SK-N-SH (cell line): ENCODE results near the gene ELF4. TPM values are rescaled to one million over a fixed set of nuclear protein-coding genes. Genes with fewer than 3 reads are reported as not detected.

Experiments
- CTCF ChIA-PET: fragments of 300-600, 350-600 bp; formaldehyde crosslinking; extraction: SDS; loops from one replicate; lab custom pipeline; 2021; lab: Yijun Ruan, JAX
- POLR2A ChIA-PET: fragments of 350-600 bp; sonication (Branson Sonifier 250); formaldehyde crosslinking; extraction: SDS; loops from one replicate; lab custom pipeline; 2020; ENCODE audit warnings: antibody characterized with exemption, inconsistent platforms; lab: Yijun Ruan, JAX
- DNase-seq: peaks from one replicate; pipeline ENCODE4 v3.0.0; 2012
- H2AFZ ChIP-seq: fragments of 200-600 bp; sonication (generic); 2 replicates; pipeline ENCODE4 v1.8.1; 2016; ENCODE audit warnings: antibody characterized with exemption, mild to moderate bottlenecking, low read depth
- H3F3A ChIP-seq: fragments of 200-600 bp; sonication (generic); replicated peaks from 2 replicates; pipeline ENCODE3; 2016; ENCODE audit warnings: antibody characterized with exemption, mild to moderate bottlenecking; ENCODE audit not compliant: insufficient read depth
- H3K27ac ChIP-seq, 2 experiments: fragments of 200-500 bp in 1 of 2; fragments of 200-600 bp in 1 of 2; sonication (Bioruptor generic) in 1 of 2; sonication (generic), shearing (Covaris generic) in 1 of 2; 2 replicates each; pipeline versions ENCODE4 v1.5.1 to v1.6.1; 2014 to 2016; ENCODE audit warnings: low read depth in 2 of 2, inconsistent platforms in 1 of 2, low read length in 1 of 2, mild to moderate bottlenecking in 1 of 2, mixed read lengths in 1 of 2
- H3K27me3 ChIP-seq: fragments of 200-600 bp; sonication (generic), shearing (Covaris generic); 2 replicates; pipeline ENCODE4 v1.6.1; 2016; ENCODE audit warnings: mixed run types; ENCODE audit not compliant: insufficient read depth
- H3K36me3 ChIP-seq, 2 experiments: fragments of 200-500 bp in 1 of 2; fragments of 200-600 bp in 1 of 2; sonication (Bioruptor generic) in 1 of 2; sonication (generic) in 1 of 2; replicated peaks in 1 of 2; 2 replicates each; pipeline versions ENCODE3 to v1.5.1; 2014 to 2016; ENCODE audit warnings: low read length in 1 of 2, mild to moderate bottlenecking in 1 of 2; ENCODE audit not compliant: insufficient read depth in 2 of 2, control insufficient read depth in 1 of 2
- H3K4me1 ChIP-seq, 2 experiments: fragments of 200-500 bp in 1 of 2; fragments of 200-600 bp in 1 of 2; sonication (Bioruptor generic) in 1 of 2; sonication (generic), shearing (Covaris generic) in 1 of 2; 2 replicates each; pipeline versions ENCODE4 v1.5.1 to v1.6.1; 2014 to 2016; ENCODE audit warnings: low read depth in 1 of 2, low read length in 1 of 2, mixed run types in 1 of 2; ENCODE audit not compliant: insufficient read depth in 2 of 2, control insufficient read depth in 1 of 2
- H3K4me2 ChIP-seq: fragments of 200-600 bp; sonication (generic), shearing (Covaris generic); 2 replicates; pipeline ENCODE4 v1.6.1; 2017; ENCODE audit warnings: mixed run types
- H3K4me3 ChIP-seq, 2 experiments: fragments of 200-500 bp in 1 of 2; fragments of 200-600 bp in 1 of 2; sonication (Bioruptor generic) in 1 of 2; sonication (generic), shearing (Covaris generic) in 1 of 2; 2 replicates each; pipeline versions ENCODE4 v1.5.1 to v1.8.1; 2014 to 2016; ENCODE audit warnings: low read depth in 2 of 2, inconsistent platforms in 1 of 2, low read length in 1 of 2, mild to moderate bottlenecking in 1 of 2, mixed read lengths in 1 of 2, moderate library complexity in 1 of 2
- H3K79me2 ChIP-seq: fragments of 200-600 bp; sonication (generic); 2 replicates; pipeline ENCODE4 v1.8.1; 2017; ENCODE audit warnings: mild to moderate bottlenecking; ENCODE audit not compliant: insufficient read depth
- H3K9ac ChIP-seq: fragments of 200-600 bp; sonication (generic); 2 replicates; pipeline ENCODE4 v1.6.1; 2017; ENCODE audit warnings: mixed run types
- H3K9me2 ChIP-seq: fragments of 200-600 bp; sonication (generic); 2 replicates; pipeline ENCODE4 v1.6.1; 2017; ENCODE audit warnings: mixed run types
- H3K9me3 ChIP-seq: fragments of 200-600 bp; sonication (generic); 2 replicates; pipeline ENCODE4 v1.6.1; 2017; ENCODE audit warnings: mixed run types, mild to moderate bottlenecking, moderate library complexity
- H4K20me1 ChIP-seq: fragments of 200-600 bp; sonication (generic); 2 replicates; pipeline ENCODE4 v1.6.1; 2017; ENCODE audit warnings: mild to moderate bottlenecking, mixed run types; ENCODE audit not compliant: insufficient read depth
- CHD2 ChIP-seq: fragments of 150-350 bp; IDR thresholded peaks from 2 replicates; pipeline ENCODE4 v1.6.1; 2018; ENCODE audit warnings: low read length; ENCODE audit not compliant: partially characterized antibody
- ELF1 ChIP-seq: IDR thresholded peaks from 2 replicates; pipeline ENCODE4 v1.4.0; 2012
- EP300 ChIP-seq, 2 experiments: IDR thresholded peaks; 2 replicates each; pipeline versions ENCODE4 v1.4.0 to v1.6.1; 2012; ENCODE audit warnings: borderline replicate concordance in 1 of 2, low read depth in 1 of 2, low read length in 1 of 2
- EZH2phosphoT487 ChIP-seq: fragments of 200-600 bp; sonication (generic); IDR thresholded peaks from 2 replicates; pipeline ENCODE4 v1.6.1; 2017; ENCODE audit warnings: low read depth, mixed run types, mild to moderate bottlenecking, antibody characterized with exemption, moderate library complexity, borderline replicate concordance
- FOSL2 ChIP-seq: IDR thresholded peaks from 2 replicates; pipeline ENCODE4 v1.4.0; 2012; ENCODE audit warnings: low read depth, mild to moderate bottlenecking, moderate library complexity, borderline replicate concordance
- GATA2 ChIP-seq: sonication (generic); formaldehyde crosslinking; IDR thresholded peaks from 2 replicates; pipeline ENCODE4 v1.5.0; 2020; ENCODE audit warnings: mild to moderate bottlenecking, missing genetic modification reagents
- JUND ChIP-seq: IDR thresholded peaks from 2 replicates; pipeline ENCODE4 v1.4.0; 2012
- NFIC ChIP-seq: IDR thresholded peaks from 2 replicates; pipeline ENCODE4 v1.4.0; 2012; ENCODE audit warnings: borderline replicate concordance
- NRF1 ChIP-seq: IDR thresholded peaks from 2 replicates; pipeline ENCODE4 v1.6.1; 2012; ENCODE audit warnings: low read depth, mild to moderate bottlenecking, low read length
- RCOR1 ChIP-seq: fragments of 150-350 bp; IDR thresholded peaks from 2 replicates; pipeline ENCODE4 v1.6.1; 2017; ENCODE audit warnings: antibody characterized with exemption, low read length
- RFX5 ChIP-seq: IDR thresholded peaks from 2 replicates; pipeline ENCODE4 v1.6.1; 2012; ENCODE audit warnings: mild to moderate bottlenecking, improper control_type of control experiment, low read length
- RXRA ChIP-seq: IDR thresholded peaks from 2 replicates; pipeline ENCODE4 v1.4.0; 2012; ENCODE audit warnings: low read depth, mild to moderate bottlenecking, borderline replicate concordance
- SIN3A ChIP-seq: IDR thresholded peaks from 2 replicates; pipeline ENCODE4 v1.6.1; 2012; ENCODE audit warnings: low read depth, mild to moderate bottlenecking, low read length, moderate library complexity, borderline replicate concordance
- SMC3 ChIP-seq: IDR thresholded peaks from 2 replicates; pipeline ENCODE4 v1.6.1; 2012; ENCODE audit warnings: low read depth, low read length, improper control_type of control experiment
- TAF1 ChIP-seq: IDR thresholded peaks from 2 replicates; pipeline ENCODE4 v1.6.1; 2012; ENCODE audit warnings: low read depth, mild to moderate bottlenecking, low read length, moderate library complexity, borderline replicate concordance
- TEAD4 ChIP-seq: IDR thresholded peaks from 2 replicates; pipeline ENCODE4 v1.4.0; 2012; ENCODE audit warnings: mild to moderate bottlenecking, borderline replicate concordance; ENCODE audit not compliant: insufficient read depth
- WGBS: methylation state at CpG from one replicate; pipeline ENCODE4 v1.1.6; 2017; ENCODE audit warnings: low lambda C conversion rate; 5-methylcytosine and 5-hydroxymethylcytosine counted together
- polyA plus RNA-seq, 3 experiments: library from polyadenylated mRNA; depleted of rRNA; stranded (reverse); fragments of >200 nt; gene quantifications; 2 replicates each; pipeline ENCODE4 v1.2.3, GENCODE V29; 2012
- TF ChIP-seq, protein P1 (sequence below): fragments of 150-350 bp; IDR thresholded peaks from 2 replicates; pipeline ENCODE4 v1.6.1; 2016; ENCODE audit warnings: mild to moderate bottlenecking, low read depth, low read length
- TF ChIP-seq, protein P2 (sequence below): fragments of 200-600 bp; sonication (generic); IDR thresholded peaks from 2 replicates; pipeline ENCODE4 v1.6.1; 2017; ENCODE audit warnings: antibody characterized with exemption, mild to moderate bottlenecking, moderate library complexity

The ELF4 gene
- polyA plus RNA-seq, 1 of the 3 experiments (the other 2 are of a cell fraction), result 9.6 TPM

DNA sequence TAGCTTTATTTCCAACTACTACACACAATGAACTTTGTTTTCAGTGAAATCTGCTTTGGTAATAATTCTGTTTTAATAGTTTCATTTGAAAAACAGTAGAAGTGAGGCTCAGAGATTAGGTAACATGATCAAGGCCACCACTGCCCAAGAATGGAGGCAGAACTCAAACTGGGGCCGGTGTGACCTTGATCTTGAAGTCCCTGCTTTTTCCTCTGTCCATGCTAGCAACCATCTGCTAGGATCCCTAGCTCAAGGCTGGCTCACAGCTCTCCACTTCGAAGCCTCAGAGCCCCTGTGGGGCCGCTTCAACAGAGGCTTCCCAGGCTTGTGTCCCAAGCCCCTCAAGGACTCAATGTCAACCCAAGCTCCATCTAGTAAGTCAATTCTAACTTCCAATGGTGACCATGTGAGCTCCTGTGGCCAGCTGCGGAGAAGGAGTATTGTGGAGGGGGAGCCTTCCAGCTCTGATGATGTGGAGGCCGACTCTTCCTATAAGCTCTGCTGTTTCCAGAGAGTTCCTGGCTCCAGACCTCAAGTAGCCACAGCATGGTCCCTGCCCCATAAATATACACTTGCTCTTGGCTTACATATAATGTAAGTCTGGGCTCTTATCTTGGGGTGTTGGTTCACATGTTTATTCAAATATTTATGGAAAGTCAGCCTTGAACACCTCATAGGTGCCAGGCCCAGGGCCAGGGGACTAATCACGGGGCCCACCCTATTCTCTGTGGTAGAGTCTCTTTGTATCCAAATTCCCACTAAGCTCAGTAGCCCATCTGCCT is 14.9 kb downstream of the ELF4 start:
- TF ChIP-seq ELF1 (no peak), CHD2 (no peak)
- CTCF ChIA-PET, result interaction anchor here (2.4 kb wide), 1 partner anchor 16 kb away, joined by 14 read pairs; no protein-coding TSS in a partner anchor

DNA sequence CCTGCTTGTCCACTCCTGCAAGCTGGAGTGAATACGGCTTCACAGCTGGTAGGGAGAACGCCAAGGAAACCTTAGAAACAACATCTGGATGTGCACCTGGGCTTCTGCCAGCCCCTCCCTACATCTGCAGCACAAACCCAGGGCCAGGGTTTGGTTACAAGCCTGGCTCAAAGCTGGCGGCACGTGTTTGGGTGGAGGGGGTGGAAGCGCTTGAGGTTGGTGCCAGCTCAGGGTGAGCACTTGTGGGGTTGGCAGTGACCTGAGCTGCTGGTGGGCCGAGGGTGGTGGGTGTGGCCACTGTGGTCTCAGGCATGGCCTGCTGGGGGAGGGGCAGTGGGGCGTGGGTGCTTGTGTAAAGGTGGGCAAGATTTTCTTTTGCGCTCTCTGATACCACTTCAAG is 15.6 kb downstream of the ELF4 start:
- H3K4me1 ChIP-seq, result peaks cover 0 to 13% of the 10 kb centered on the region in 2 experiments; a peak in 1 of 4 replicates
- ChIA-PET CTCF (interaction anchor here (2.4 kb wide), 1 partner anchor 15 kb away, joined by 14 read pairs; no protein-coding TSS in a partner anchor), POLR2A (no interaction called here)
- no peak overlapping the region for H2AFZ ChIP-seq
- no peak overlapping the region for H3K9ac ChIP-seq
- H3K9me3 ChIP-seq, result no peaks in the 10 kb centered on the region
- TF ChIP-seq CHD2, result no peak
- no peak for TF ChIP-seq EZH2phosphoT487
- TF ChIP-seq, protein P1, sequence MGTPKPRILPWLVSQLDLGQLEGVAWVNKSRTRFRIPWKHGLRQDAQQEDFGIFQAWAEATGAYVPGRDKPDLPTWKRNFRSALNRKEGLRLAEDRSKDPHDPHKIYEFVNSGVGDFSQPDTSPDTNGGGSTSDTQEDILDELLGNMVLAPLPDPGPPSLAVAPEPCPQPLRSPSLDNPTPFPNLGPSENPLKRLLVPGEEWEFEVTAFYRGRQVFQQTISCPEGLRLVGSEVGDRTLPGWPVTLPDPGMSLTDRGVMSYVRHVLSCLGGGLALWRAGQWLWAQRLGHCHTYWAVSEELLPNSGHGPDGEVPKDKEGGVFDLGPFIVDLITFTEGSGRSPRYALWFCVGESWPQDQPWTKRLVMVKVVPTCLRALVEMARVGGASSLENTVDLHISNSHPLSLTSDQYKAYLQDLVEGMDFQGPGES, result no peak
- TF ChIP-seq TAF1, result no peak
- no peak for TF ChIP-seq RFX5
- no peak for TF ChIP-seq JUND
- no peak for DNase-seq
- no peaks in the 10 kb centered on the region for H3K9me2 ChIP-seq
- H3K27me3 ChIP-seq, result no peaks in the 10 kb centered on the region; the same call in 1 of the 2 replicates
- no peak overlapping the region for H3K4me2 ChIP-seq
- H4K20me1 ChIP-seq, result peaks cover under 1% of the 10 kb centered on the region; the same call in 1 of the 2 replicates
- H3K4me3 ChIP-seq, result no peak overlapping the region
- H3K27ac ChIP-seq, result no peak overlapping the region
- peaks cover 5% of the 10 kb centered on the region; the same call in 1 of the 2 replicates for H3K79me2 ChIP-seq
- 53% methylated on average over 7 of the region's 8 CpGs for WGBS
- no peaks in the 10 kb centered on the region for H3K36me3 ChIP-seq
- no peaks in the 10 kb centered on the region for H3F3A ChIP-seq

More for the DNA sequence above, 14.9 kb downstream of the ELF4 start:
- no peak overlapping the region for H3K9ac ChIP-seq
- H3K9me2 ChIP-seq, result no peaks in the 10 kb centered on the region
- no peak for DNase-seq
- no peak overlapping the region for H3K4me2 ChIP-seq
- POLR2A ChIA-PET, result no interaction called here
- H4K20me1 ChIP-seq, result peaks cover 6% of the 10 kb centered on the region; the same call in 1 of the 2 replicates
- no peaks in the 10 kb centered on the region for H3F3A ChIP-seq
- H3K79me2 ChIP-seq, result peaks cover 12% of the 10 kb centered on the region; the same call in 1 of the 2 replicates
- H3K27me3 ChIP-seq, result no peaks in the 10 kb centered on the region; the same call in 1 of the 2 replicates
- no peak overlapping the region for H2AFZ ChIP-seq
- 60% methylated on average over 6 of the region's 6 CpGs for WGBS
- no peaks in the 10 kb centered on the region for H3K36me3 ChIP-seq
- H3K27ac ChIP-seq, result no peak overlapping the region
- no peak overlapping the region for H3K4me3 ChIP-seq
- no peaks in the 10 kb centered on the region for H3K9me3 ChIP-seq
- H3K4me1 ChIP-seq, result peaks cover 0 to 13% of the 10 kb centered on the region in 2 experiments; a peak in 1 of 4 replicates

DNA sequence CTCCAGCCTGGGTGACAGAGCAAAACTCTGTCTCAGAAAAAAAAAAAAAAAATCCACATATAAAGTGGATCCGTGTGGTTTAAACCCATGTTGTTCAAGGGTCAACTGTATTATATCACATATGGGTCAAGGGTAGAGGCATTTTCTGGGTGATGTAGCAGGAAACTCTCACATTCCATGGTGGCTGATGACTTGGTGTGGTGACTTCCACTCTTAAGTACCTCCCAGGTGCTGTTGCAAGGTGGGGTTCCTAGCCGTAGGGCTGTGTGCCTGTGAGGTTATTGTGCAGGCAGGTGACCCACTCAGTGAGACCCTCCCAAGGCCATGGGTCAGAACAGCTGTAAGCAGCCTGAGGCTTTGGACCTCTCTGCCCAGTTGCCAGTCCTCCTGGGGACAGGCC is 17.0 kb downstream of the ELF4 start:
- H3K27me3 ChIP-seq, result no peaks in the 10 kb centered on the region; the same call in 1 of the 2 replicates
- CTCF ChIA-PET, result interaction anchor here (2.4 kb wide), 1 partner anchor 14 kb away, joined by 14 read pairs; no protein-coding TSS in a partner anchor
- H3K4me3 ChIP-seq, result no peak overlapping the region
- H3K79me2 ChIP-seq, result no peaks in the 10 kb centered on the region
- no peaks in the 10 kb centered on the region for H3K36me3 ChIP-seq
- H4K20me1 ChIP-seq, result 0 out of 2 replicates have a peak, but pooled peaks cover 4% of the 10 kb centered on the region
- WGBS, result 62% methylated on average over 1 of the region's 2 CpGs
- no peaks in the 10 kb centered on the region for H3K9me3 ChIP-seq
- H3K27ac ChIP-seq, result no peak overlapping the region
- H3K9me2 ChIP-seq, result no peaks in the 10 kb centered on the region
- peaks cover 0 to 7% of the 10 kb centered on the region in 2 experiments; a peak in 1 of 4 replicates for H3K4me1 ChIP-seq
- POLR2A ChIA-PET, result no interaction called here
- no peak overlapping the region for H3K9ac ChIP-seq
- H3K4me2 ChIP-seq, result no peak overlapping the region
- no peak for DNase-seq
- no peaks in the 10 kb centered on the region for H3F3A ChIP-seq
- no peak overlapping the region for H2AFZ ChIP-seq
- TF ChIP-seq SIN3A (no peak), FOSL2 (no peak), RCOR1 (no peak), NFIC (no peak), EP300 (IDR thresholded peaks at IDR 0.05; ENCODE audit: borderline replicate concordance in 1 of 2, low read depth in 1 of 2, low read length in 1 of 2) (no peak), TEAD4 (no peak), RXRA (no peak), NRF1 (no peak), SMC3 (no peak), GATA2 (no peak)
- TF ChIP-seq, protein P2, sequence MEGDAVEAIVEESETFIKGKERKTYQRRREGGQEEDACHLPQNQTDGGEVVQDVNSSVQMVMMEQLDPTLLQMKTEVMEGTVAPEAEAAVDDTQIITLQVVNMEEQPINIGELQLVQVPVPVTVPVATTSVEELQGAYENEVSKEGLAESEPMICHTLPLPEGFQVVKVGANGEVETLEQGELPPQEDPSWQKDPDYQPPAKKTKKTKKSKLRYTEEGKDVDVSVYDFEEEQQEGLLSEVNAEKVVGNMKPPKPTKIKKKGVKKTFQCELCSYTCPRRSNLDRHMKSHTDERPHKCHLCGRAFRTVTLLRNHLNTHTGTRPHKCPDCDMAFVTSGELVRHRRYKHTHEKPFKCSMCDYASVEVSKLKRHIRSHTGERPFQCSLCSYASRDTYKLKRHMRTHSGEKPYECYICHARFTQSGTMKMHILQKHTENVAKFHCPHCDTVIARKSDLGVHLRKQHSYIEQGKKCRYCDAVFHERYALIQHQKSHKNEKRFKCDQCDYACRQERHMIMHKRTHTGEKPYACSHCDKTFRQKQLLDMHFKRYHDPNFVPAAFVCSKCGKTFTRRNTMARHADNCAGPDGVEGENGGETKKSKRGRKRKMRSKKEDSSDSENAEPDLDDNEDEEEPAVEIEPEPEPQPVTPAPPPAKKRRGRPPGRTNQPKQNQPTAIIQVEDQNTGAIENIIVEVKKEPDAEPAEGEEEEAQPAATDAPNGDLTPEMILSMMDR, result no peak
